HG02759 (cell line): ENCODE measurements around the gene STAP1.
"Not testable (repeated sequence)": the region's sequence is repeated elsewhere in the genome, so short reads cannot be mapped to it uniquely, and the experiment has no call there.

Experiments
- ATAC-seq: cut with Tn5 transposase; IDR thresholded peaks from one replicate; pipeline ENCODE4 v1.9.1; 2021; ENCODE audit warnings: mild to moderate bottlenecking, moderate library complexity; ENCODE audit not compliant: unreplicated experiment

Gene STAP1

GRCh38 chr4:67614186-67614585 lies 55.7 kb downstream of the STAP1 start:
- ATAC-seq: no peak

- ATAC-seq: no peak
Observed at GRCh38 chr4:67615119-67615518, 56.6 kb downstream of the STAP1 start.

- no peak for ATAC-seq
Observed at GRCh38 chr4:67616478-67616877, 58.0 kb downstream of the STAP1 start.

- ATAC-seq: no peak
Observed at GRCh38 chr4:67624939-67625338, 66.4 kb downstream of the STAP1 start.

- no peak for ATAC-seq
Observed at GRCh38 chr4:67632492-67632891, 74.0 kb downstream of the STAP1 start.

GRCh38 chr4:67634741-67635140 lies 76.2 kb downstream of the STAP1 start:
- no peak for ATAC-seq

GRCh38 chr4:67635331-67635730 lies 76.8 kb downstream of the STAP1 start:
- no peak for ATAC-seq

GRCh38 chr4:67636978-67637377 lies 78.5 kb downstream of the STAP1 start:
- ATAC-seq: not testable (repeated sequence)

GRCh38 chr4:67638136-67638535 lies 79.6 kb downstream of the STAP1 start:
- ATAC-seq: no peak

GRCh38 chr4:67651536-67651935 lies 93.0 kb downstream of the STAP1 start:
- no peak for ATAC-seq
